T-helper 1 cell treated with Interleukin-12 subunit alpha and Interleukin-12 subunit beta and Interleukin-4 antibody, amounts not matched to agents 30 μg/mL and 1 μg/mL, for 36 hours (primary cell): ENCODE data around the gene MXRA7.
"Not testable (repeated sequence)": the region's sequence is repeated elsewhere in the genome, so short reads cannot be mapped to it uniquely, and the experiment has no call there.

Experiments used
- H3K27ac Mint-ChIP-seq: one replicate; pipeline ENCODE4 v1.8.0; 2021; ENCODE audit warnings: mild to moderate bottlenecking, mixed read lengths
- H3K27me3 Mint-ChIP-seq: one replicate; pipeline ENCODE4 v1.8.0; 2021; ENCODE audit warnings: low read depth, mixed read lengths
- H3K36me3 Mint-ChIP-seq: one replicate; pipeline ENCODE4 v1.8.0; 2021; ENCODE audit warnings: low read depth, mixed read lengths
- H3K4me1 Mint-ChIP-seq: one replicate; pipeline ENCODE4 v1.8.0; 2021; ENCODE audit warnings: low read depth, mixed read lengths
- H3K4me3 Mint-ChIP-seq: one replicate; pipeline ENCODE4 v1.8.0; 2021; ENCODE audit warnings: mild to moderate bottlenecking, moderate library complexity, mixed read lengths
- H3K9me3 Mint-ChIP-seq: one replicate; pipeline ENCODE4 v1.8.0; 2021; ENCODE audit warnings: mixed read lengths

MXRA7 gene

DNA sequence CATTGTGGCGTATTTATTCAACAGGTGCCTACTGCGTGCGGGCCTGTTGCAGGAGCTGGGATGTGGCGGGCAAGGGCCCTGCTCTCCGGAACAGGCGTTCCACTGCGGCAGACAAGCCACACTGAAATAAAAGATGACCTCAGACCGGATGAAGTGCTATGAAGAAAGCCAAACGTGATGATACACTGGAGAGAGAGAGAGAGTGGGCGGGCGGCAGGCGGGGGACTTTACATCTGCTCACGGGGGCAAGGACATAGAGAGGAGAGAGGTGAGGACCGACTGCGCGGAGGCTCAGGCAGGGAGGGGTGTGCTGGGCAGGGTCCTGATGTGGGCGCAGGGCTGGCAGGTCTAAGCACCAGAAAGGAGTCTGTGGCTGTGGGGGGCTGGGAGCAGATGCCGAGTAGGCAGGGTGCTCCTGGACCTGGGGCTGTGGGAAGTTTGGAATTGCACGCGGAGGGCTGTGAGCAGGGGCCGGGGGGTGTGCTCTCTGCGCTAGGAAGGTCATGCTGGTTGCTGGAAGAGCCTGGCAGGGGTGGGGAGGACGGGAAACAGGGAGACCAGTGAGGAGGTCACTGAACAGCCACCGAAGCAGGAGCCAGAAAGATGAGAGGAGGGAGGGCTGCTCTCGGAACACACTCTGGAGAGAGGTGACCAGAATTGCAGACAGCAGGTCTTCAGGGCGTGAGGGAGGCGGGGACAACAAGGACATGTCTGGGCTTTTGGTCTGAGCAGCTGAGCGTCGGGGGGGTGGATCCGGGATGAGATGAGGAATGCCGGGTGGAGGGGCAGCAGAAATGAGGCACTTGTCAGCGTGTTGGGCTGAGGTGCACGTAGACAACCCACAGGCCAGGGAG lies 9.9 kb downstream of the MXRA7 start:
- Mint-ChIP-seq H3K27me3 (no peaks in the 10 kb centered on the region), H3K36me3 (no peaks in the 10 kb centered on the region), H3K4me3 (no peak overlapping the region), H3K9me3 (no peaks in the 10 kb centered on the region), H3K4me1 (peaks cover 3% of the 10 kb centered on the region), H3K27ac (no peak overlapping the region)

DNA sequence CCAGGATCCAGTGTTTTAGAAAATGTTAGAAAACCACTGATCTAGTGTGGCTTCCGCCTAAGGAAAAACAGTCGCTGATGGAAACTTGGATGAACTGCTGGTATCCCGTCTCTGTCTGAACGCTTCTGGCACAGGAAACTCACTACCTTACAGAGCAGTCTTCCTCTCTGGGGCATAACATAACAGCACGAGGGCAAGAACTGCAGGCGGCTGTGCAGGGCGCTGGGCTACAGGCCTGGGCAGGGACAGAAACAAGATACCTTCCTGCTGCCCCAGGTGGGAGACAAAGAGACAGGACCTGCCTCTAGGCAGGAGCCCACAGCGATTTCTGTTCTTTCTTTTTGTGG lies 10.5 kb downstream of the MXRA7 start:
- H3K4me3 Mint-ChIP-seq: no peak overlapping the region
- peaks cover 3% of the 10 kb centered on the region for H3K4me1 Mint-ChIP-seq
- no peak overlapping the region for H3K27ac Mint-ChIP-seq
- H3K9me3 Mint-ChIP-seq: no peaks in the 10 kb centered on the region
- no peaks in the 10 kb centered on the region for H3K36me3 Mint-ChIP-seq
- no peaks in the 10 kb centered on the region for H3K27me3 Mint-ChIP-seq

DNA sequence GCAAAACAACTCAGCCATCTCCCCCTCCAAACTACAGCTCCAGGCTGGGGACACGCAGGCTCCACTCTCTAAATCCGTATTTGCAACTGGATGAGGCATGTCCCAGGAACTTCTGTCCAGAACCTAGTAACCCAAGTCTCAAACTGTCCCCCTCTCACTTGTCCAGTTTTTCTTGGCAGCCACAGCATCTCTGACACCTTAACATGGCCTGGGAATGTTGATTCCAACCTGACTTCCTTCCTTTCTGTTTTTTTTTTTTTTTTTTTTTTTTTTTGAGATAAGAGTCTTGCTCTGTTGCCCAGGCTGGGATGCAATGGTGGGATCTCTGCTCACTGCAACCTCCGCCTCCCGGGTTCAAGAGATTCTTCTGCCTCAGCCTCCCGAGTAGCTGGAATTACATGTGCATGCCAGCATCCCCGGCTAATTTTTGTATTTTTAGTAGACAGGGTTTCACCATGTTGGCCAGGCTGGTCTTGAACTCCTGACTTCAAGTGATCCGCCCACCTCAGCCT lies 12.2 kb downstream of the MXRA7 start:
- not testable (repeated sequence) for H3K27ac Mint-ChIP-seq, H3K27me3 Mint-ChIP-seq, H3K9me3 Mint-ChIP-seq, H3K4me1 Mint-ChIP-seq, H3K36me3 Mint-ChIP-seq, H3K4me3 Mint-ChIP-seq

DNA sequence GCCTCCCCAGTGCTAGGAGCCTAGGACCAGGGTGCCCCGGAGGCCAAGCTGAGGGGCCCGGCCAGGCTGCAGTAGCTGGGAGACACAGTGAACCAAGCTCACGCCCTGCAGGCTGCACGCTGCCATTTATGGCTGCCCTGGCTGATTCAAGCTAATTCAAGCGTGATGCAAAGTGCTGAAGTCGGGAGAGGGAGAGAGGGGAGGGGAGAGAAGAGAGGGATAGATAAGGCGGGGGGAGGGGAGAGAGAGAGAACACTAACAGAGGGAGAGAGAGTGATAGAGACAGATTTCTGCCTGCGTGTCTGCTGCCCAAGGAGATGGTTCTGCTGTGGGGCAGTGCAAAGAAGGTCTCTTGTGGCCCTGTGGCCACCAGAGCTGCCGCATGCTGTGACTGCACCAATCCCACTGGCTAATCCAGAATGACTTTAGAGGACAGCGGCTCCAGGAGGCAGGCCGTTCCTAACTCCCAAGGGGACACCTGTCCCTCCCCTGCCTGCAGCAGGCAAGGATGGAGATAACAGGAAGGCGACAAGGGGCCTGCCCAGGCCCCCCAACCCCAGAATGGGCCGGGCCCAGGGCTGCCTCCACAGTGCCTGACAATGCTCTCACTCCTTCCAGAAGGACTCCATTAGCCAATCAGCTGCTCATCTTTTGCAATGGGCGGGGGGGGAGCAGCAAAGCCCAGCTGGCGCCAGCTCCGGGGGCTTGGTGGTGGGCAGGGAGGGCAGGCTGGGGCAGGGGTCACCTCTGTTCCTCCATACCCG lies 12.9 kb downstream of the MXRA7 start:
- H3K27ac Mint-ChIP-seq: no peak overlapping the region
- no peaks in the 10 kb centered on the region for H3K36me3 Mint-ChIP-seq
- peaks cover 4% of the 10 kb centered on the region for H3K4me1 Mint-ChIP-seq
- H3K9me3 Mint-ChIP-seq: no peaks in the 10 kb centered on the region
- H3K27me3 Mint-ChIP-seq: no peaks in the 10 kb centered on the region
- H3K4me3 Mint-ChIP-seq: no peak overlapping the region

DNA sequence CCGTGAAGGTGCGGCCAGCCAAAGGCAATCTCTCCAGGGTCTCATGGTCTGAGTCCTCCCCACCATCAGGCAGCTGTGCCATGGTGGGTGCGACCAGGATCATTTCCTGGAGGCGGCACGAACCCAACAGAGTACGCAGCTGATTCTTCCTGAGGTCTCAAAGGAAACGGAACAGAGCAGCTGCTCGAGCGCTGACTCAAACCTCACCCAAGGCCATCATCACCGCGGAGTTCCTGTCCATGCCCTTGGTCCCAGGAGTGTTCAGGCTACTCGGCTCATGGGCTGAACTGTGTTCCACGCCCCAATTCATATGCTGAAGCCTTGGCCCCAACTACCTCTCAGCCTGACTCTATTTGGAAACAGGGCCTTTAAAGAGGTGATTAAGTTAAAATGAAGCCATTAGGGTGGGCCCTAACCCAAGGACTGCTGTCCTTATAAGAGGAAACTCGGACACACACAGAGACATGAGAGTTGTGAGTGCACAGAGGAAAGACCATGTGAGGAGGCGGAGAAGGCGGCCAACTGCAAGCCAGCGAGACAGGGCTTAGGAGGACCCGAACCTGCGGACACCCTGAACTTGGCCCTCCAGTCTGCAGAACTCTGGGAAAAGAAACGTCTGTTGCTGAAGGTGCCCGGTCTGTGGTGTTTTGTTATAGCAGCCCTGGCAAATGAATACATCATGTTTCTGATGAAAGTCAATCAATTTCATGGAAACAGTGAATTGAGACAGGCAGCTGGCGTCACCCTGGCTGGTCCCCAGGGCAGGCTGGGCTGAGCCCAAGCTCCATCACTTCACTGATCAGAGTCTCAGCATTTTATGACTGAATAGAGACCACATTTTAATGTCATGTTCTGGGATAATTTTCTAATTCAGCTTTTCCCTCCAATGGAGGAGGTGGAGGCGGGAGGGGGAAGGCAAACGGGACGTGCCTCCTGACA lies 13.7 kb downstream of the MXRA7 start:
- no peak overlapping the region for H3K4me3 Mint-ChIP-seq
- no peaks in the 10 kb centered on the region for H3K9me3 Mint-ChIP-seq
- H3K4me1 Mint-ChIP-seq: peaks cover 4% of the 10 kb centered on the region
- H3K36me3 Mint-ChIP-seq: no peaks in the 10 kb centered on the region
- H3K27ac Mint-ChIP-seq: no peak overlapping the region
- H3K27me3 Mint-ChIP-seq: no peaks in the 10 kb centered on the region

DNA sequence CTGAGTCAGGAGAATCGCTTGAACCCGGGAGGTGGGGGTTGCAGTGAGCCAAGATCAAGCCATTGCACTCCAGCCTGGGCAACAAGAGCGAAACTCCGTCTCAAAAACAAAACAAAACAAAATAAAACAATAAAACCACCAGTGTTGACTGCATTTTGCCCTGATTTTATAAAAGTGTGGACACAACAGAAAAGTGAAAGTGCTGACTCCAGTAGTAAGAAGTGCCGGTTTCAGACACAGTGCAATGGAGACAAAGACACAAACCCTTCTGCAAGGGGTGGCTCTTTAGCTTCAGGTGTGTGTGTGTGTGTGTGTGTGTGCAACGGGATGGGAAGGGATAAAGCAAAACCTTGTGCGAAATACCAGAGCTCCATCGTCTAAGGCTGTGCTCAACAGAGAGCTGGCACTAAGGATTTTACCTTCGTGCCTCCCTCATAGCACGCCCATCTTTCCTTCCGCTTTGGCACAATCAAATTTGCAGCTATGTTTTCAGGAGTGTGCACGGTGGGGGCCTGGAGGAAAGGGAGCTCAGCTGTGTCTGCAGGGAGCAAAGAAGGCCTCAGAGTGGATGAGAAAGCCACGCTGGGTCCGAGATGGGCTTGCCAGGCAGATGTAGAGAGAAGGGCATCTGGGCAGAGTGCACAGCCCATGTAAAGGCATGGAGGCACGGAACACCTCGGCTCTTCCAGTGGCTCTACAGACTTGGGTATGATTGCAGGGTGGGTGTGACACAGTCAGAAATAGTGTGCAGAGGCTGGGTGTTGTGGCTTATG lies 15.5 kb downstream of the MXRA7 start:
- Mint-ChIP-seq H3K36me3 (no peaks in the 10 kb centered on the region), H3K4me1 (peaks cover 4% of the 10 kb centered on the region), H3K4me3 (no peak overlapping the region), H3K27me3 (no peaks in the 10 kb centered on the region), H3K9me3 (no peaks in the 10 kb centered on the region), H3K27ac (no peak overlapping the region)

DNA sequence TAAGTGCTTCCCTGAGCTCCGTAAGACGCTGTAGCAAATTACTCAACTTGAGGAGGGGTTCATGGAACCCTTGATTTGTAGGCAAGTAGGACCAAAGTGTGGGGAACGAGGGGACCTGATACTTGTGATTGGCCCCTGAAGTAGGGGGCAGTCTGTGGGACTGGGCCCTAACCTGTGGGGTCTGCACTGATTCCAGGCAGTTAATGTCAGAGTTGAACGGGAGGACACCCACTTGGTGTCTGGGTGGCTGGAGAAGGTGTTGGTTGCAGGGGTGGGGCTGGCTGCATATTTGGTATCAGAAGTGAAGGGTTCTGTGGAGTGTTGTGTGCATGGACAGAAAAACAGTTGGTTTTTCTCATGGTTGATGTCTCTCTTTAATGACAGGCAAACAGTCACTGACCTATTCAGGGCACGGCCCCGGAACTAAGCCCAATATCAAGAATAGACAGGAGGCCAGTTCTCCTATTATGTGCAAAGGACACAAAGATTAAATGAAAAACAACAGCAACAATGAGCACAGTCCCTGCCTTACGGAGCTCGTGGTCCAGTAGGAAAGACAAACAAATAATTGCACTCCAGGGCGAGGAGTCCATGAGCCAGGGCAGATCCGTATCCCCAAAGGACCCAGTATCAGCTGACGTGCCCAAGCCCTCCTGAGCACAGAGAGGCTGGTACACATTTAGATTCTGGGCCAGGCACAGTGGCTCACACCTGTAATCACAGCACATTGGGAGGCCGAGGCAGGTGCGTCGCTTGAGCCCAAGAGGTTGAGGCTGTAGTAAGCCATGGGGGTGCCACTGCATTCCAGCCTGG lies 19.2 kb downstream of the MXRA7 start:
- no peak overlapping the region for H3K27ac Mint-ChIP-seq
- H3K9me3 Mint-ChIP-seq: no peaks in the 10 kb centered on the region
- H3K27me3 Mint-ChIP-seq: no peaks in the 10 kb centered on the region
- H3K36me3 Mint-ChIP-seq: no peaks in the 10 kb centered on the region
- no peak overlapping the region for H3K4me3 Mint-ChIP-seq
- peaks cover 1% of the 10 kb centered on the region for H3K4me1 Mint-ChIP-seq

DNA sequence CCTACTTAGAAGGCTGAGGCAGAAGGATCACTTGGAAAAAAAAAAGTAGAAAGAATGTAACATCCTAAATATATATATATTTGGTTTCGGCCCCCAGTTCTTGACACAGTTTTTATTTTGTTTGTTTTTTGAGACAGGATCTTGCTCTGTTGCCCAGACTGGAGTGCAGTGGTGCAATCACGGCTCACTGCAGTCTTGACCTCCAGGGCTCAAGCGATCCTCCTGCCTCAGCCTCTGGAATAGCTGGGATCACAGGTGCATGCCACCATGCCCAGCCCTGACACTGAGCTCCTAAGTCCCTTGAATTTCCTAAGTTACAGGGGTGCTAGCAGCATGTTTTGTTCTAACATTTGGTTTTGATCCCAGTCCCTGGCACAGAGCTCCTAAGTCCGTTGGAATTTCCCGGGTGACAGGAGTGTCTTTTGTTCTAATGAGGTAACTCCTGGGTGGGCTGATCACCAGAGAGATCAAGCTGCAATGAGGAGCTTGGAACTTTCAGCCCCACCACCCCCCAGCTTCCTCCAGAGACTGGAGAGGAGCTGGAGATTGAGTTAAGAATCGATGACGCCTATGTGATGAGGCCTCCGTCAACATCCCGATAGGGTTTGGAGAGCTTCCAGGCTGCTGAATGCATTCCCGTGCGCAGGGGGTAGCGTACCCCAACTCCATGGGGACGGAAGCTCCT lies 20.0 kb downstream of the MXRA7 start:
- H3K27me3 Mint-ChIP-seq: no peaks in the 10 kb centered on the region
- H3K9me3 Mint-ChIP-seq: no peaks in the 10 kb centered on the region
- no peaks in the 10 kb centered on the region for H3K36me3 Mint-ChIP-seq
- peaks cover 1% of the 10 kb centered on the region for H3K4me1 Mint-ChIP-seq
- no peak overlapping the region for H3K4me3 Mint-ChIP-seq
- H3K27ac Mint-ChIP-seq: no peak overlapping the region

DNA sequence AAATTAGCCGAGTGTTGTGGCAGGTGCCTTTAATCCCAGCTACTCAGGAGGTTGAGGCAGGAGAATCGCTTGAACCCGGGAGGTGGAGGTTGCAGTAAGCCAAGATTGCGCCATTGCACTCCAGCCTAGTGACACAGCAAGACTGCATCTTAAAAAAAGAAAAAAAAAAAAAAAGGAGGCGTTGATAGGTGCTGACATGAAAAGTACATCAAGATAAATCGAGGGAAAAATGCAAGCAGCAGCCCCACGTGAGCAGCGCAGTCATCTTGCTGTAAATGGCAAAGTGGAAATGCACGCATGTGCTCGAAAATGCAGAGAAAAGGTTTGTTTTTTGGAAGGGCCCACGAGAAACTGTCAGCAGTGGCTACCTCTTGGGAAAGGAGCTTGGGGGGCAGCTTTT lies 20.9 kb downstream of the MXRA7 start:
- Mint-ChIP-seq H3K9me3 (no peaks in the 10 kb centered on the region), H3K36me3 (no peaks in the 10 kb centered on the region), H3K4me3 (no peak overlapping the region), H3K27me3 (no peaks in the 10 kb centered on the region), H3K4me1 (no peaks in the 10 kb centered on the region), H3K27ac (no peak overlapping the region)

DNA sequence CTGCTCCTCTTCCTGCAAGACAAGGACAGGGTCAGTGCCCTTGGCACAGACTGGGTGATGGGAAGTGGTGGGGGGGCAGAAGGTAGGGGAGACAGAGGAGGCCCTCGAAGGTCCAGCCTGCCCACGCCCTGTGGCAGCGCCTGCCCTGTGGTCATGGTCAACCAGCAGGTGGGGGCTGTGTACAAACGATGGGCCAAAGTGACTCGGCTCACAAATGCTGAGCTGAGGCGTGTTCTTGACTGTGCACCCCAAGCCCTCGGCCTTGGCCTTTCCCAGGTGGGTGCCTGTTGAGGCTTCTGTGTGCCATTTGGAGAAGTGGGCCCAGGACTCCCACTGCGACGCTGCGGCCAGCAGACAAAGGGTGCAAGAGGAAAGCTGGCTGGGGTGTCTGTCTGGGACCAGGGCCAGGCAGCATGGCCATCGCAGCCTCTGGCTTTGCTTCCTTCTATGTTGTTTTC lies 22.6 kb downstream of the MXRA7 start:
- Mint-ChIP-seq H3K36me3 (no peaks in the 10 kb centered on the region), H3K27me3 (no peaks in the 10 kb centered on the region), H3K4me3 (no peak overlapping the region), H3K4me1 (no peaks in the 10 kb centered on the region), H3K27ac (no peak overlapping the region), H3K9me3 (no peaks in the 10 kb centered on the region)

DNA sequence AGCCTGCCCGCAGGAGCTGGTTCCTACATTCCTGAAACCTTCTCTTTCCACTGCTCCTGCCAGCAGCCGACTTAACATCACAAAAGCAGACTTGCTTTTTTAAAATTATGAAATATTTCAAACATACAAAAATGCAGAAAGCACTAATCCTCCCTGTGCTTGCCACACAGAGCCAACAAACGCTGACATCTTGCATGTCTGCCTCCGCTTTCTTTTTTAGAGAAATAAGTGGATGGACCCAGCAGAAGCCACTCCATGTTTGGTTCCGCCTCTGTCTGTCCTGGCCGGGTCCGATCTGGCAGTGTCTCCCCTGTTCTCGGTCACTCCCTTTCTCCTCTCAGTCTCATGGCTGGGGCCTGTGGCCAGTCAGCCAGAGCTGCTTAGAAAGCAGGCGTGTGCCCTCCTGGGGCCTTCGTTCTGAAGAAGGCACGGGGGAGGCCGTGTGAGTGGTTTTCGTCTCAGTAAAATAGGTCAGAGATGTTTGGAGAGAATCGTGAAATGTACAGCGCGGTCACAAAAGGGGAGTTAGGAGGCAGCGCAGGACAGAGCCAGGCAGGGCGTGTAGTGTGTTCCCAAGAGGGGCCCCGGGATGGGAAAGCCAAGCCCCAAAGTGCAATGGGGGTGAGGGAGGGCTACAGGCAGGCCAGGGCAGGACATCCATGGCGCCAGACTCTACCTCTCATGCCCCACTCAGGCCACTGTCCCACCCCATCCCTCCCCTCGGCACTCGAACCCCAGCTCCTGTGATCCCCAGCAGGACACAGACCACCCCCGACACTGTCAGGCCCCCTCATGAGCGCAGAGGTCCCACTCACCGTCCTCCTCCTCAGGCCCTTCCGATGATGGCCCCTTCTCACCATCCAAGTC lies 23.2 kb downstream of the MXRA7 start:
- Mint-ChIP-seq H3K4me1 (no peaks in the 10 kb centered on the region), H3K4me3 (no peak overlapping the region), H3K36me3 (no peaks in the 10 kb centered on the region), H3K9me3 (no peaks in the 10 kb centered on the region), H3K27me3 (no peaks in the 10 kb centered on the region), H3K27ac (no peak overlapping the region)
